Stimulated activated CD4-positive, alpha-beta T cell treated with anti-CD3 and anti-CD28 coated beads, TNF-alpha, amount 100 ng/mL, for 24 hours (primary cell): ENCODE measurements around the gene RNF128.
A peak's percentile ranks its signal among the peaks of the same experiment; 100 is the strongest.

Source experiments
- DNase-seq, 3 experiments: peaks; one replicate each; pipeline ENCODE4 v3.0.0-alpha.2; 2020; ENCODE audit warnings: low read depth in 3 of 3

RNF128 gene

GRCh38 chrX:106726485-106727437 is at the start of gene RNF128:
Gene RNF128, plus strand, starts transcription at chrX:106726701. Its CDS starts 213 bp downstream, at chrX:106726914.
- DNase-seq = peak in 1 of 3 experiments; percentile 23

- no peak for DNase-seq
Observed at GRCh38 chrX:106680716-106681115, 45.8 kb upstream of the RNF128 start.

- no peak for DNase-seq
Observed at GRCh38 chrX:106684207-106684606, 42.3 kb upstream of the RNF128 start.

GRCh38 chrX:106692425-106693065 is 34.0 kb upstream of the RNF128 start:
- no peak for DNase-seq

- DNase-seq = no peak
Observed at GRCh38 chrX:106696502-106696901, 30.0 kb upstream of the RNF128 start.

GRCh38 chrX:106698693-106699092 is 27.8 kb upstream of the RNF128 start:
- DNase-seq = no peak

- DNase-seq = no peak
Observed at GRCh38 chrX:106702636-106703035, 23.9 kb upstream of the RNF128 start.

- no peak for DNase-seq
Observed at GRCh38 chrX:106706466-106706865, 20.0 kb upstream of the RNF128 start.

GRCh38 chrX:106707771-106708454 is 18.6 kb upstream of the RNF128 start:
- no peak for DNase-seq

GRCh38 chrX:106710771-106711170 is 15.7 kb upstream of the RNF128 start:
- no peak for DNase-seq

- no peak for DNase-seq
Observed at GRCh38 chrX:106711375-106711774, 15.1 kb upstream of the RNF128 start.

GRCh38 chrX:106716004-106716403 is 10.5 kb upstream of the RNF128 start:
- DNase-seq = no peak

GRCh38 chrX:106716463-106716862 is 10.0 kb upstream of the RNF128 start:
- DNase-seq = no peak

- no peak for DNase-seq
Observed at GRCh38 chrX:106718709-106719108, 7.8 kb upstream of the RNF128 start.

- DNase-seq = no peak
Observed at GRCh38 chrX:106725931-106726330, 570 bp upstream of the RNF128 start.

- DNase-seq = no peak
Observed at GRCh38 chrX:106728337-106728736, 1.8 kb downstream of the RNF128 start.

GRCh38 chrX:106730401-106730800 is 3.9 kb downstream of the RNF128 start:
- no peak for DNase-seq

GRCh38 chrX:106731590-106731989 is 5.1 kb downstream of the RNF128 start:
- no peak for DNase-seq

GRCh38 chrX:106734827-106735226 is 8.3 kb downstream of the RNF128 start:
- DNase-seq = no peak

GRCh38 chrX:106740193-106740780 is 13.8 kb downstream of the RNF128 start:
- DNase-seq = no peak

- no peak for DNase-seq
Observed at GRCh38 chrX:106742193-106742592, 15.7 kb downstream of the RNF128 start.

- no peak for DNase-seq
Observed at GRCh38 chrX:106742805-106743204, 16.3 kb downstream of the RNF128 start.
